Natural killer cell (primary cell): ENCODE results near the gene SLC23A2. TPM values are rescaled to one million over a fixed set of nuclear protein-coding genes. Genes with fewer than 3 reads are reported as not detected.

Experiments
- ATAC-seq, 3 donors: fragments of 150-1000 bp in 2 of 3; fragments of 200-7000 bp in 1 of 3; cut with Tn5 transposase; 1 replicate in 1 of 3; 2 replicates in 2 of 3; pipeline ENCODE4 v1.10.0; 2021; ENCODE audit warnings: mild to moderate bottlenecking in 2 of 3, moderate library complexity in 2 of 3
- DNase-seq, 2 donors: peaks; one replicate each; pipeline versions ENCODE4 v3.0.0 to v3.0.0-alpha.2; 2013 to 2021; ENCODE audit warnings: mixed read lengths in 1 of 2
- H3K27ac ChIP-seq: one replicate; pipeline ENCODE4 v1.5.1; 2013; ENCODE audit warnings: mild to moderate bottlenecking, low read length
- H3K27me3 ChIP-seq: one replicate; pipeline ENCODE4 v1.6.1; 2013; ENCODE audit warnings: low read length; ENCODE audit not compliant: control insufficient read depth, insufficient read depth
- H3K36me3 ChIP-seq: one replicate; pipeline ENCODE4 v1.6.1; 2013; ENCODE audit warnings: low read length; ENCODE audit not compliant: control insufficient read depth, insufficient read depth
- H3K4me1 ChIP-seq: one replicate; pipeline ENCODE4 v1.6.1; 2013; ENCODE audit warnings: low read length; ENCODE audit not compliant: control insufficient read depth, insufficient read depth
- H3K4me3 ChIP-seq: one replicate; pipeline ENCODE4 v1.5.1; 2013; ENCODE audit warnings: low read length
- H3K9me3 ChIP-seq: one replicate; pipeline ENCODE4 v1.6.1; 2013; ENCODE audit warnings: low read length; ENCODE audit not compliant: control insufficient read depth, insufficient read depth
- H3K27ac Mint-ChIP-seq, 2 donors: one replicate each; pipeline ENCODE4 v1.8.0; 2022; ENCODE audit warnings: mild to moderate bottlenecking in 2 of 2, mixed read lengths in 2 of 2, moderate library complexity in 1 of 2
- H3K27me3 Mint-ChIP-seq, 2 donors: one replicate each; pipeline ENCODE4 v1.8.0; 2022; ENCODE audit warnings: low read depth in 2 of 2, mixed read lengths in 2 of 2
- H3K36me3 Mint-ChIP-seq: one replicate; pipeline ENCODE4 v1.8.0; 2022; ENCODE audit warnings: mixed read lengths
- H3K4me1 Mint-ChIP-seq, 2 donors: one replicate each; pipeline ENCODE4 v1.8.0; 2022; ENCODE audit warnings: mixed read lengths in 2 of 2
- H3K4me3 Mint-ChIP-seq: one replicate; pipeline ENCODE4 v1.8.0; 2022; ENCODE audit warnings: mild to moderate bottlenecking, moderate library complexity, mixed read lengths
- H3K9me3 Mint-ChIP-seq, 2 donors: one replicate each; pipeline ENCODE4 v1.8.0; 2022; ENCODE audit warnings: mixed read lengths in 2 of 2
- WGBS: methylation state at CpG from one replicate; pipeline ENCODE4 v1.1.7; 2013; ENCODE audit warnings: missing lambda C conversion rate; ENCODE audit not compliant: insufficient coverage; 5-methylcytosine and 5-hydroxymethylcytosine counted together
- intact Hi-C: fragments of 100-400 bp; cut with micrococcal nuclease; formaldehyde crosslinking; loops from one replicate; pipeline ENCODE4 v1.14.2; 2022
- total RNA-seq, 4 donors: library from RNA; stranded (reverse); fragments of 120-200 nt in 1 of 4; gene quantifications; one replicate each; pipeline versions ENCODE4 v1.2.3 to v1.2.4, GENCODE V29; 2013 to 2022
- TF ChIP-seq, protein P1 (sequence below): fragments of 200-600 bp; IDR thresholded peaks from one replicate; pipeline ENCODE4 v1.8.0; 2022; ENCODE audit warnings: antibody characterized with exemption

SLC23A2 gene
- total RNA-seq, 3 donors from 2014 or later (not counting 1 experiment from before 2014, with no cell fraction given) = 21.8 to 31.5 (median 26.0) TPM

DNA sequence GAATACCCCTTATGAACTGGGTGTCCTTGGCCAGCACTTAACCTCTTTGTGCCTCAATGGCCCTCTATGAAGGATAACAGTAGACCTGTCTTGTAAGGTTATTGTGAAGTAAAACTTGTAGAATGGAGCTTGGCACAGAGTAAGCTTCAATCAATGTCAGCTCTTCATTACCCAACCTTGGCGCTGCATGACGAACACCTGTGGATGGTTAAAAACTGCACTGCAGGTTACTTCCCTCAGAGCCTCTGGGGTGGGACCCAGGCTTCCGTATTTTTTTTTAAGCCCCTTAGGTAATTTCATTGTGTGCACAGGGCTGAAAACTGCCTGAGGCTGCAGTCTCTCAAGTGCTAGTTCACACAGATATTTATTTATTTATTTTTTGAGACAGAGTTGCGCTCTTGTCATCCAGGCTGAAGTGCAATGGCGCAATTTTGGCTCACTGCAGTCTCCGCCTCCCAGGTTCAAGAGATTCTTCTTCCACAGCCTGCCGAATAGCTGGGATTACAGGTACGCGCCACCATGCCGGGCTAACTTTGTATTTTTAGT, 42.8 kb upstream of the SLC23A2 start:
- H3K9me3 Mint-ChIP-seq = no peaks in the 10 kb centered on the region
- Histone ChIP-seq H3K36me3 (no peaks in the 10 kb centered on the region), H3K27ac (no peak overlapping the region), H3K4me3 (no peak overlapping the region), H3K9me3 (no peaks in the 10 kb centered on the region), H3K4me1 (peaks cover 13% of the 10 kb centered on the region), H3K27me3 (no peaks in the 10 kb centered on the region)
- H3K4me3 Mint-ChIP-seq = no peak overlapping the region
- no peak overlapping the region for H3K27ac Mint-ChIP-seq
- no peaks in the 10 kb centered on the region for H3K27me3 Mint-ChIP-seq
- ATAC-seq (no peak), DNase-seq (no peak)
- H3K36me3 Mint-ChIP-seq = no peaks in the 10 kb centered on the region
- 94% methylated on average over 10 of the region's 10 CpGs for WGBS
- H3K4me1 Mint-ChIP-seq = peaks cover 13 to 15% of the 10 kb centered on the region in 2 donors
- TF ChIP-seq, protein P1, sequence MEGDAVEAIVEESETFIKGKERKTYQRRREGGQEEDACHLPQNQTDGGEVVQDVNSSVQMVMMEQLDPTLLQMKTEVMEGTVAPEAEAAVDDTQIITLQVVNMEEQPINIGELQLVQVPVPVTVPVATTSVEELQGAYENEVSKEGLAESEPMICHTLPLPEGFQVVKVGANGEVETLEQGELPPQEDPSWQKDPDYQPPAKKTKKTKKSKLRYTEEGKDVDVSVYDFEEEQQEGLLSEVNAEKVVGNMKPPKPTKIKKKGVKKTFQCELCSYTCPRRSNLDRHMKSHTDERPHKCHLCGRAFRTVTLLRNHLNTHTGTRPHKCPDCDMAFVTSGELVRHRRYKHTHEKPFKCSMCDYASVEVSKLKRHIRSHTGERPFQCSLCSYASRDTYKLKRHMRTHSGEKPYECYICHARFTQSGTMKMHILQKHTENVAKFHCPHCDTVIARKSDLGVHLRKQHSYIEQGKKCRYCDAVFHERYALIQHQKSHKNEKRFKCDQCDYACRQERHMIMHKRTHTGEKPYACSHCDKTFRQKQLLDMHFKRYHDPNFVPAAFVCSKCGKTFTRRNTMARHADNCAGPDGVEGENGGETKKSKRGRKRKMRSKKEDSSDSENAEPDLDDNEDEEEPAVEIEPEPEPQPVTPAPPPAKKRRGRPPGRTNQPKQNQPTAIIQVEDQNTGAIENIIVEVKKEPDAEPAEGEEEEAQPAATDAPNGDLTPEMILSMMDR = no peak
- intact Hi-C loops = no loop called here

DNA sequence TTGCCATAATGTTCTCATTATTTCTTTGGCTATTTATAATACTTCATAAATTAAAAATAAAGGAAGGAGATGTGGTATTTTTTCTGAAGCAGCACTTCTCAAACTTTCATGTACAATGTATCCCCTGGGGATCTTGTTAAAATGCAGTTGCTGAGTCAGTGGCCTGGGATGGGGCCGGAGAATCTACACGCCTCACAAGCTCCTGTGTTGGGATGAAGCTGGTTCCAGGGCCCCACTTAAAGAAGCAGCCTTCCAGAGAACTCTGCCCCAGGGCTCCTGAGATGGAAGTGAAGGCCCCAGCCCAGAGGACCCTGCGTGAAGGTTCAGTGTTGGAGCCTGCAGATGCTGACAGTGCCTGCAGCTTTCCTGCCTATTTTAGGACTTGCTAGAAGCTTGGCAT, 40.1 kb upstream of the SLC23A2 start:
- Mint-ChIP-seq H3K36me3 (no peaks in the 10 kb centered on the region), H3K27me3 (no peaks in the 10 kb centered on the region), H3K27ac (no peak overlapping the region), H3K9me3 (no peaks in the 10 kb centered on the region), H3K4me1 (peaks cover 26 to 30% of the 10 kb centered on the region in 2 donors), H3K4me3 (no peak overlapping the region)
- no peak for DNase-seq
- ATAC-seq = no peak
- intact Hi-C loops = no loop called here
- no peak overlapping the region for H3K27ac ChIP-seq
- WGBS = 83% methylated on average over 3 of the region's 3 CpGs
- H3K4me1 ChIP-seq = peaks cover 22% of the 10 kb centered on the region
- H3K4me3 ChIP-seq = no peak overlapping the region
- H3K9me3 ChIP-seq = no peaks in the 10 kb centered on the region
- no peaks in the 10 kb centered on the region for H3K36me3 ChIP-seq
- no peaks in the 10 kb centered on the region for H3K27me3 ChIP-seq
- TF ChIP-seq, protein P1 = no peak

GRCh38 chr20:5040345-5040744, 39.0 kb upstream of the SLC23A2 start:
- TF ChIP-seq, protein P1 = no peak
- no peak for ATAC-seq
- intact Hi-C loops = no loop called here
- Mint-ChIP-seq H3K36me3 (no peaks in the 10 kb centered on the region), H3K4me1 (peaks cover 26 to 30% of the 10 kb centered on the region in 2 donors), H3K9me3 (no peaks in the 10 kb centered on the region), H3K27ac (peak overlapping the region; percentile 89 to 93), H3K4me3 (no peak overlapping the region), H3K27me3 (no peaks in the 10 kb centered on the region)
- Histone ChIP-seq H3K36me3 (no peaks in the 10 kb centered on the region), H3K9me3 (no peaks in the 10 kb centered on the region), H3K27me3 (no peaks in the 10 kb centered on the region), H3K4me3 (no peak overlapping the region), H3K27ac (no peak overlapping the region), H3K4me1 (peaks cover 20% of the 10 kb centered on the region)
- DNase-seq = no peak
- WGBS = 96% methylated on average over 3 of the region's 4 CpGs

- Histone ChIP-seq H3K27me3 (no peaks in the 10 kb centered on the region), H3K4me1 (peaks cover 20% of the 10 kb centered on the region), H3K36me3 (no peaks in the 10 kb centered on the region), H3K9me3 (no peaks in the 10 kb centered on the region), H3K27ac (peak overlapping the region; percentile 54), H3K4me3 (no peak overlapping the region)
- 89% methylated on average over 1 of the region's 1 CpG for WGBS
- H3K36me3 Mint-ChIP-seq = no peaks in the 10 kb centered on the region
- H3K4me1 Mint-ChIP-seq = peaks cover 26 to 30% of the 10 kb centered on the region in 2 donors
- no peak for ATAC-seq
- TF ChIP-seq, protein P1 = no peak
- H3K27me3 Mint-ChIP-seq = no peaks in the 10 kb centered on the region
- H3K9me3 Mint-ChIP-seq = no peaks in the 10 kb centered on the region
- peak overlapping the region; percentile 87 for H3K4me3 Mint-ChIP-seq
- DNase-seq = no peak
- peak overlapping the region; percentile 89 to 93 for H3K27ac Mint-ChIP-seq
- intact Hi-C loops = loop anchor here (1.0 to 5.0 kb wide), 3 partner anchors 16 to 38 kb away; partner anchors contain the start of gene SLC23A2
Observed at GRCh38 chr20:5039889-5040288, 38.6 kb upstream of the SLC23A2 start.
